ES-I3 (cell line): ENCODE results near the gene NRXN3.

Source experiments
- H3K36me3 ChIP-seq: 2 replicates; pipeline ENCODE4 v1.6.1; 2013; ENCODE audit warnings: mild to moderate bottlenecking, low read length, control low read depth, moderate library complexity; ENCODE audit not compliant: insufficient read depth
- H3K4me1 ChIP-seq: 2 replicates; pipeline ENCODE4 v1.6.1; 2013; ENCODE audit warnings: mild to moderate bottlenecking, control low read depth, low read length; ENCODE audit not compliant: insufficient read depth
- H3K9ac ChIP-seq: 2 replicates; pipeline ENCODE4 v1.6.1; 2013; ENCODE audit warnings: low read depth, mild to moderate bottlenecking, low read length, moderate library complexity
- H3K9me3 ChIP-seq: 2 replicates; pipeline ENCODE4 v1.6.1; 2013; ENCODE audit warnings: mild to moderate bottlenecking, low read length, moderate library complexity; ENCODE audit not compliant: control insufficient read depth, insufficient read depth

NRXN3 gene

DNA sequence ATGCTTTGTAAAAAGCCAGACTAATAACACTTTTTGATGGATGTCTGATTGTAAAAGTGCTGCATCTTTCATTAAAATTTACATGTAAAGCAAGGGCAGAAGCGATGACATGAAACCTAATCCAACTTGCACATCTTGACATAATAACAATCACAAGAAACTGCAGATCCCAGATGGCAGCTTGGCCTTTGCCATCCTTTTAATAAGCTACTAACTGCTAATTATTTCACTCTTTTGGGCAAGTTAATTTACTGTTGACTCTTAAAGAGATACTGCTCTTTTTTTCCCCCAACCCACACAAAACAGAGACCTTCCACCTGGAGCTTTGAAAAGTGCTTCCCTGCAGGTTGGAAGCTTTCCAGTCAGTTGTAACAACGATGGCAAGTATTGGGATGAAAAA, 137.5 kb downstream of the NRXN3 start:
- no peak overlapping the region for H3K9ac ChIP-seq
- peaks cover 1% of the 10 kb centered on the region; the same call in 1 of the 2 replicates for H3K4me1 ChIP-seq
- H3K9me3 ChIP-seq, result no peaks in the 10 kb centered on the region
- no peaks in the 10 kb centered on the region for H3K36me3 ChIP-seq

DNA sequence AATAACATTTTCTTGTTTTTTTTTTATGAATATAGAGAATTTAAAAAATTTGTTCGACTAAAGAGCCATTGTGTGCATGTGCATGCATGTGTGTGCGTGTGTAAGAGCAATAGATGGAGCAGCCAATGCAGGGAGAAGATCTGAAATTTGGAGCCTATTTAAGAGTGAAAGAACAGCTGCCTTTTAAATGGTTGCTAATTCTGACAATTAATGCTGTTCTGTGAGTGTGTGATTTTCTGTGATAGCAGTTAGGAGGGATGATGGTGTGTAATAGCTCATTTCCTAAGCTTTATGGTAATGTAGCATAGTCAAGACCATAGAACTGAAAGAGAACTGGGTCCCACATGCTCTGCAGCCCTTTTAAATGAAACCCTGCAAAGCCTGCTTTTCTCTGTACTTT, 137.9 kb downstream of the NRXN3 start:
- H3K36me3 ChIP-seq, result no peaks in the 10 kb centered on the region
- no peak overlapping the region for H3K9ac ChIP-seq
- H3K9me3 ChIP-seq, result no peaks in the 10 kb centered on the region
- H3K4me1 ChIP-seq, result no peaks in the 10 kb centered on the region

DNA sequence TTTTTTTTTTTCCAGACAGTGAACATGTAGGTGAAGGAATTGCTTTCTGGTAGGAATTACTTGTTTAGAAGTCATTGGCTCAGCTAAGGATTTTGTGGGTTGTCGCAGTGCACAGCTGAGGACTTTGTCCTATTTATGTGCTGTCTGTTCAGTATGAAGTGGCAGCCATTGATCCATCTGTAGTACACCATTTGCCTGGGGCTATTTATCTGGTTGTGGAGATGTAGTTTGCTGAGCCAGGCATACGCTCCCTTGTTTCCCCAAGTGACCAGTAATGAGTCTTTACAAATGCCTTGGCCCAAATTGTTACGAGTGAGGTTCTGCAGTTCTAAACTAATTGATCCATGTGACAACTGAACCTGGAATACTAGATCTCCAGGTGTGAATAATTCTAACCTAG, 140.1 kb downstream of the NRXN3 start:
- Histone ChIP-seq H3K9me3 (no peaks in the 10 kb centered on the region), H3K9ac (no peak overlapping the region), H3K36me3 (no peaks in the 10 kb centered on the region), H3K4me1 (no peaks in the 10 kb centered on the region)

DNA sequence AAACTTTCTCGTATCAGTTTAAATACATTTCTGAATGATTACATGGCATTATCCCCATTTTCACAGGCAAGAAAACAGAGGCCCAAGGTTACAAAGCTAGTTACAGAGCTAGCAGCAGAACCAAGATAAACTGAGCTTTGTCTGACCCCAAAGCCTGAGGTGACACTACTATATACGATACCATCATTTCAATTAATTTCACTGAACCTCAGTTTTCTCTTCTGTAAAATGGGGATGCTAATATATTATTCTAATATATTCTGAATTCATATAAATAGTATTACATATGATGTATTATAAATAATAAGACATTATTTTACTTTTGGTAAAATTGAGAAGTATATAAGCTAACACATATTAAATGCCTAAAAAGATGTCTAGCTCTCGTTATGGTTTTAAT, 143.3 kb downstream of the NRXN3 start:
- peaks cover 4% of the 10 kb centered on the region; the same call in 1 of the 2 replicates for H3K4me1 ChIP-seq
- H3K9ac ChIP-seq, result no peak overlapping the region
- H3K9me3 ChIP-seq, result no peaks in the 10 kb centered on the region
- no peaks in the 10 kb centered on the region for H3K36me3 ChIP-seq

DNA sequence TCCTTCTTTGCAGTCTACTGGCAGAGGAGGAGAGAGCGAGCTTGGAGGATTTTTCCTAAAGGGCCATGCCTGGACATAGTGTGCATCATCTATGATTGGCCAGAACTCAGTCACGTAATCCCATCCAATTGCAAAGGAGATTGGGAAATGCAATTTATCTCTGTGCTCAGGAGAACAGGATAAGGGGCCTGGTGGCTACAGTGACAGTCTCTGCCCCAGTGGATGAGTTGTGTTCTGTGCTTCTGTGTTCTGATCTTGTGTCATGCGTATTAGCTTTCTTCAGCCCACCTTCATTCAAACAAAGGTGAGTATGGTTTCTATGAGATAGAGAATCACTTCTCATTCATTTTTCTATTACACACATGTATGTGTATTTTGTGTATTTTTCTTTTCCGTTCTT, 144.3 kb downstream of the NRXN3 start:
- H3K9me3 ChIP-seq, result no peaks in the 10 kb centered on the region
- peaks cover 4% of the 10 kb centered on the region; the same call in 1 of the 2 replicates for H3K4me1 ChIP-seq
- no peak overlapping the region for H3K9ac ChIP-seq

DNA sequence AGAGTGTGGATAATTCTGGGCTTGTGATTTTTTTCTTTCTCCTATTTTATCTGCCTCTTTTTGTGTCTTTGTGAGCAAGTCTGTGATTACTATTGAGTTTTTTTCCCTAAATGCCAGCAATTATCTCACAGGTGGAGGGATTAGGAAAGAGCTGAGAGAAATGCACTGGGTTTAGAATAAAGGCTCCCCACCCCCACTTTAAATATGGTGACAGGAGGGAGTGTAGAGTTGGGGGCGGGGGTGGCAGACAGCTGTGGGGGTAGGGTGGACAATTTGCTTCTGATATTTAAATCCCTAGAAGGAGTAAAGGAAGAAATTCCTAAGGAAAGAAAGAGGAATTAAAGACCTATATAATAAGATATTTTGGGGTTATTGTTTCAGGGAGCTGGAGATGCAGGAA, 145.9 kb downstream of the NRXN3 start:
- Histone ChIP-seq H3K9me3 (no peaks in the 10 kb centered on the region), H3K9ac (no peak overlapping the region), H3K36me3 (no peaks in the 10 kb centered on the region), H3K4me1 (peaks cover 4% of the 10 kb centered on the region; the same call in 1 of the 2 replicates)

More for the DNA sequence above, 144.3 kb downstream of the NRXN3 start:
- no peaks in the 10 kb centered on the region for H3K36me3 ChIP-seq

DNA sequence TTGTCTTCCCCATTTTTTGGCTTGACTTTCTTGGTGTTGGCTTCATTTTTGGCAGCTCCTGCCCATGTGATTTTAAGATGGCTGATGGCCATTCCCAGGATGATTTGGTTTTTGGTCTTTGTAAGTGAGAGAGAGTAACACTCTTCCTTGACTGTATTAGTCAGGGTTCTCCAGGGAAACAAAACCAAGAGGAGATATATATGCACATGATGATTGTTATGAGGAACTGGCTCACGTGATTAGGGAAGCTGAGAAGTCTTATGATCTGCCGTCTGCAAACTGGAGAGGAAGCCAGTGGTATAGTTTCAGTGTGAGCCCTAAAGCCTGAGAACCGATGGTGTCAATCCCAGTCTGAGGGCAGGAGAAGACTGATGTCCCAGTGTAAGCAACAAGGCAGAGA, 146.6 kb downstream of the NRXN3 start:
- peaks cover 4% of the 10 kb centered on the region; the same call in 1 of the 2 replicates for H3K4me1 ChIP-seq
- no peak overlapping the region for H3K9ac ChIP-seq
- H3K9me3 ChIP-seq, result no peaks in the 10 kb centered on the region
- no peaks in the 10 kb centered on the region for H3K36me3 ChIP-seq

DNA sequence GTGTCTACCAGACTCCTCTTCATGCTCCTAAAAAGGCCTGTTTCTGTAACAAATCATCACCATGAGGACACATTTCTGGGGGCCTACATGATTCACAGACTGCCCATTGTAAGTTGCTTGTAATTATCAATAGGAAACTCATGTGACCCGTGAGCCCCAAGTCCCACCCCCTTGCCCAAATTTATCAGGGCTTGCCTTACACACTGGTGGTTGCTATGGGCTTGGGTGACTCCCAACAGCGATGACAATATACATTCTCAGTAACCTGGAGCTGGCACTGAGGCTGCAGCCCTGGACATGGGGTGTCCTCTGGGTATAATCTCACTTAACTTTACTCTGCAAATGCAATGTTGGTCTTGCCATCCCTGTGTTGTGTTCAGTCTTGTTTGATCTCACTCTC, 149.2 kb downstream of the NRXN3 start:
- H3K9me3 ChIP-seq, result no peaks in the 10 kb centered on the region
- H3K36me3 ChIP-seq, result no peaks in the 10 kb centered on the region
- peaks cover 4% of the 10 kb centered on the region; the same call in 1 of the 2 replicates for H3K4me1 ChIP-seq
- no peak overlapping the region for H3K9ac ChIP-seq

DNA sequence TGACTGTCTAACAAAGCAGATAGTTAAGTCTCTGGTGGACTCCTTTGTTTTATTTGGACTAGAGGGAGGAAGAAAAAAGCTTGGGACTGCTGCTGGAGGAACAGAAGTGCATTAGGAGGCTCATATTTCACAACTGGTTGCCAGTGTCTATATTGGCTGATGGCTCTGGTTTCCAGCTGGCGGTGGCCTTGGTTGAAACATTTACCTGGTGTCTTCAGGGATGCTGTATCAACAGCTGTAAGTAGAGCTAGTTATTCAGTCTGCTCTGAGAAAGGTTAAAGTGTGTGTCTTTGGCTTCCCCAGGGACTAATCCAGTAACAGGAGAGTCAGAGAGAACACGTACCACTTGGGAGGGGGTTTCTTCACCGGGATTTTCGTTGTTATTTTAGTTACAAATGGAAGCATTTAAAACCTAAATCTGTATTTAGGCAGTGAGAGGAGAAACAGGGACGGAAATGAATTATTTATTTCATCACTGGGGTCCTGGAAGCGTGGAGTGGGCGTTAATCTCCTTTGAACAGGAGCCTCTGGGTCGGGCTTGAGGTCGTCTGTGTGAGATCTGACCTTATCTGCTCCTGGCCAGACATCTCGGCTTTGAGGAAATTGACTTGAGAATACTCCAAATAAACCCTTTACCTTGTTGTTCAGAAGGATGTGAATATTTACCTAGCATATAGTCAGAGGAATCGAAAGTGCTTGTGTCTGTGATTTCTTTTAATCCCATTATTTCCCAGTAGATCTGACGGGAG, 149.9 kb downstream of the NRXN3 start:
- peaks cover 4% of the 10 kb centered on the region; the same call in 1 of the 2 replicates for H3K4me1 ChIP-seq
- H3K36me3 ChIP-seq, result no peaks in the 10 kb centered on the region
- H3K9ac ChIP-seq, result no peak overlapping the region
- H3K9me3 ChIP-seq, result no peaks in the 10 kb centered on the region

DNA sequence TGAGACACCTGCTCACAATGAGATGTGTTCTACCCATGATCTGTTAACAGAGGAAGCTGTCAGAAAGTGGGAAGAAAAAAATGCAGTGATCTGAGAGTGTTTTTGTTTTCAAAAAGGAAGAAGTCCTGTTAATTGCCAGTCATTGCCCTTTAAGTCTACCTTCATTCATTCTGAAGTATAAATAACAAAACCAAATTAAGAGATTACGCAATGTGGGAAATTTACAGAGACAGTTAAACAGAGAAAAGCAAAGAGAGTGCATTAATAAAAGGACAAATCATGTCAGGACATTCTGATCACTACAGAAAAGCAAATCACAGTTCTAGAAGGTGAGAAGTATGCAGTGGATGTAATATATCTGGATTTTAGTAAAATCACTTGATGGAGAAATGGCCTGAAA, 154.2 kb downstream of the NRXN3 start:
- Histone ChIP-seq H3K4me1 (peaks cover 5% of the 10 kb centered on the region; the same call in 1 of the 2 replicates), H3K36me3 (no peaks in the 10 kb centered on the region), H3K9me3 (no peaks in the 10 kb centered on the region), H3K9ac (no peak overlapping the region)

DNA sequence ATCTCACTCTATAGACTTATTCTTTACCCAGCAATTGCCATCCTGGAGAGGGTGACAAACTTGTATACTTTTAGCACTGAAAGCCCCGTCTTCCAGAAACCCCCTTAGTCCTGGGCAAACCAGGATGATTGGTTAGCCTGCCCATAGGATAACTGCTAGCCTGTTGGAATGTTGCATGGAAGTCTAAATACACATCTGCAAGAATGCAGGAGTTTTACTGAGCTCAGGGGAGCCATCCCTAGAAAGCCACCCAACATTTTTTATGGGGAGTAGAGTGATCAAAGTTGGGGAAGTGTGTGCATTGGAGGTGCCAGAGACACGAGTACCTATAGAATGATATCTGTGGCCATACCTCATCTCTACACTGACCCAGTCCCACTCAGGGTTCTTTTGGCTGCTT, 155.7 kb downstream of the NRXN3 start:
- peaks cover 5% of the 10 kb centered on the region; the same call in 1 of the 2 replicates for H3K4me1 ChIP-seq
- H3K36me3 ChIP-seq, result no peaks in the 10 kb centered on the region
- H3K9ac ChIP-seq, result no peak overlapping the region
- H3K9me3 ChIP-seq, result no peaks in the 10 kb centered on the region

DNA sequence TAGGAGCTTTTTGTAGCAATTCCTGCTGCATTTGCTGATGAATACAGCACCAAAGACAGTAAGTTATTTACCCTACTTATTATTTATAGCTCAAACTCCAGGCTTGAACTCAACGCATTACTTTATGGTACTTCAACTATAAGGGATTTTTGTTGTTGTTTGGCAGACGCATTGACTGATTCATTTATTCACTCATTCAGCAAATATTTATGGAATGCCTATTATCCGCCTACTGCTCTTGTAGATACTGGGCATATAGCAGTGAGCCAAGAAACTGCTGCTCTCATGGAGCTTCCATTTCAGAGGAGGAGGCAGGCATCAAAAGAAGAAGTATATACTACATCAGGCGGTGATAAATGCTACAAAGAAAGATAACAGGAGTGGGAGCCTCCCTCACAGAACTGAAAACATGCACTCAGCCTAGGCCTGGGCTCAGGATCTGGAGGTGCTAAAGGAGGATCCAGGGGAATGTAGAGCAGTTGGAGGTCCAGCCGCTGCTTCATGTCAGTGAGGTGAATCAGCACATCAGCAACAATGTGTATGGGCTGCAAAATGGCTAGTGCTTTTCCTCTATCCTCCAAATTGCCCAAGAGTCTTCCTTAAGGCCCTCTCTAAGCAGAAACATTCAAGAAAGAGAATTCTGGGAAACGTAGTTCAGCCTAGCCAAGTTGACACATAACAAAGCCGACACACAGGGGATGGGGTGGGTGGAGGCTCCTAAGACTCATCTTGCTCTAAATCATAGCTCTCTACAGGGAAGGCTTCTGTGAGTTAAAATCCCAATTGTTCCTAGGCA, 157.5 kb downstream of the NRXN3 start:
- Histone ChIP-seq H3K9me3 (no peaks in the 10 kb centered on the region), H3K4me1 (peaks cover 5% of the 10 kb centered on the region; the same call in 1 of the 2 replicates), H3K9ac (no peak overlapping the region), H3K36me3 (no peaks in the 10 kb centered on the region)

DNA sequence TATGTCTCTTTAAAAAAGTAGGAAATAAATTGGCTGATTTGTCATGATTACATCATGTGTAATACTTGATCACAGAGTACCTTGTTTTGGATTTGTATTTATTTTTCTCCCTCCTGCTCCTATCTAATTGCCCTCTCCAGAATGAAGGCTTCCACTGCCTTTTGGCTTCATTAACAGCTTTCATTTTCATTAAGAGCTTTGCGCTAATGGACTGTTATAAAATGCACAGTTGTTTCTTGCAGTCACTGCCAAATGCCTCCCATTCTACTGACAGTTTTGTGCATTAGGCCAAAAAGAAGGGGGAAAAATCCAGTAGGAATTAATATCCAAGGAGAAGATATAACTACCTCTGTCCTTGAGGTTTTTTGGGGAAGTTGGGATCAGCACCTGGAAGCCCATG, 159.2 kb downstream of the NRXN3 start:
- no peaks in the 10 kb centered on the region for H3K36me3 ChIP-seq
- peaks cover 5% of the 10 kb centered on the region; the same call in 1 of the 2 replicates for H3K4me1 ChIP-seq
- no peaks in the 10 kb centered on the region for H3K9me3 ChIP-seq
- H3K9ac ChIP-seq, result no peak overlapping the region

DNA sequence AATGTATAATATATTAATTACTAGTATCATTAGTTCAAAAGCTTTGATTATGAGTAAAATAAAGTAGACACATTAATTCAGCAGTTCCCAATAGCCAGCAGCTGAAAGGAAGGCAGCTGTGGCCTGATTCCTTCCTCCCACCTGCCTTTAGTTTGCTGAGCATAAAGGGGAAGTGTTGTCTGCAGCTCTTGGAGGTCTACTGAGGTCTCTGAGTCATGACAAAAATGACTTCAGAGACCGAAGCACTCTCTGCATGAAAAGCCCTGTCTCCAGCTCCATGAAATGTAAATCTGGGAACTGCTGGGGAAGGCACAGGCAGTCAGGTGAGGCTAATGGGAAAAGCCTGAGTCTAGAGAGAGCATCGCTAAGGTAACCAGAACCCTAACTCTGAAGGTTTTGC, 165.4 kb downstream of the NRXN3 start:
- Histone ChIP-seq H3K9ac (no peak overlapping the region), H3K36me3 (no peaks in the 10 kb centered on the region)

DNA sequence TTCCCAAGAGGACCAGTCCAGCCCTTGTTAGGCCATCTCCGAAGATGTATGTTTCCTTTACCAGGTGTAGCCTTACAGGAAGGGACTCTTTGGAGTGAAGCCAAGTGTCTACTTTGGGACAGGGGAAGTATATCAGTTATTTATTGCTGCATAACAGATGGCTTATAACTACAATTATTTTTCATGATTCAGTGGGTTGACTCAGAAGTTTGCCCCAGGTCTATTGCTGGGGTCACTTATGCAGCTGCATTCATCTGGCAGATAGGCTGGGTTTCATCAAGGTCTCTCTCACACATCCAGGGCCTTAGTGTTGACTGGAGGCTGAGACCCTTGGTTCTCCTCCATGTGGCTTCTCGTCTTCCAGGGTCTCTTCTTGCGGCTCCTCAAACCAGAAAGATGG, 170.1 kb downstream of the NRXN3 start:
- H3K36me3 ChIP-seq, result no peaks in the 10 kb centered on the region
- no peaks in the 10 kb centered on the region for H3K9me3 ChIP-seq
- peaks cover 6% of the 10 kb centered on the region; the same call in 1 of the 2 replicates for H3K4me1 ChIP-seq
- H3K9ac ChIP-seq, result no peak overlapping the region

More for the DNA sequence above, 165.4 kb downstream of the NRXN3 start:
- no peaks in the 10 kb centered on the region for H3K9me3 ChIP-seq
- peaks cover 6% of the 10 kb centered on the region; the same call in 1 of the 2 replicates for H3K4me1 ChIP-seq
